HG03045 (cell line): ENCODE measurements around the gene PDE11A.
"Not testable (repeated sequence)": the region's sequence is repeated elsewhere in the genome, so short reads cannot be mapped to it uniquely, and the experiment has no call there.

Source experiments
- ATAC-seq: cut with Tn5 transposase; IDR thresholded peaks from one replicate; pipeline ENCODE4 v1.9.1; 2021; ENCODE audit warnings: mild to moderate bottlenecking, moderate library complexity; ENCODE audit not compliant: unreplicated experiment

Gene PDE11A

GRCh38 chr2:177828557-177828956 is 244.0 kb downstream of the PDE11A start:
- no peak for ATAC-seq

- no peak for ATAC-seq
Measured at GRCh38 chr2:177826897-177827296, 245.7 kb downstream of the PDE11A start.

GRCh38 chr2:177822941-177823340 is 249.6 kb downstream of the PDE11A start:
- ATAC-seq = no peak

GRCh38 chr2:177818412-177818811 is 254.2 kb downstream of the PDE11A start:
- no peak for ATAC-seq

GRCh38 chr2:177817300-177817699 is 255.3 kb downstream of the PDE11A start:
- ATAC-seq = no peak

GRCh38 chr2:177816766-177817165 is 255.8 kb downstream of the PDE11A start:
- ATAC-seq = no peak

- no peak for ATAC-seq
Measured at GRCh38 chr2:177812713-177813396, 259.7 kb downstream of the PDE11A start.

GRCh38 chr2:177810906-177811305 is 261.7 kb downstream of the PDE11A start:
- ATAC-seq = no peak

- ATAC-seq = no peak
Measured at GRCh38 chr2:177808984-177809809, 263.4 kb downstream of the PDE11A start.

GRCh38 chr2:177806025-177806424 is 266.6 kb downstream of the PDE11A start:
- ATAC-seq = no peak

GRCh38 chr2:177799531-177799930 is 273.0 kb downstream of the PDE11A start:
- no peak for ATAC-seq

- no peak for ATAC-seq
Measured at GRCh38 chr2:177797808-177798207, 274.8 kb downstream of the PDE11A start.

- ATAC-seq = no peak
Measured at GRCh38 chr2:177796654-177797415, 275.7 kb downstream of the PDE11A start.

- no peak for ATAC-seq
Measured at GRCh38 chr2:177796011-177796410, 276.6 kb downstream of the PDE11A start.

- ATAC-seq = not testable (repeated sequence)
Measured at GRCh38 chr2:177785143-177785542, 287.4 kb downstream of the PDE11A start.

GRCh38 chr2:177784745-177785067 is 287.9 kb downstream of the PDE11A start:
- ATAC-seq = no peak

- no peak for ATAC-seq
Measured at GRCh38 chr2:177783835-177784744, 288.5 kb downstream of the PDE11A start.

GRCh38 chr2:177783091-177783490 is 289.5 kb downstream of the PDE11A start:
- ATAC-seq = no peak

- ATAC-seq = no peak
Measured at GRCh38 chr2:177782613-177783012, 290.0 kb downstream of the PDE11A start.

- no peak for ATAC-seq
Measured at GRCh38 chr2:177778472-177778871, 294.1 kb downstream of the PDE11A start.

- no peak for ATAC-seq
Measured at GRCh38 chr2:177772529-177772928, 300.0 kb downstream of the PDE11A start.
